K562 (cell line): Measurements from ENCODE around the gene SYNM. TPM values are rescaled to one million over a fixed set of nuclear protein-coding genes. Genes with fewer than 3 reads are reported as not detected.

Source experiments
- ATAC-seq: fragments of 200-7000 bp; cut with Tn5 transposase; 3 replicates; pipeline ENCODE4 v1.9.1; 2020; ENCODE audit warnings: moderate library complexity
- BruUV-seq: library from RNA; stranded (reverse); fragments of 400-500 nt; replicated peaks from 2 replicates; lab custom pipeline; 2021; lab: Mats Ljungman, UMichigan
- CTCF ChIA-PET: fragments of 300-600 bp; formaldehyde crosslinking; extraction: SDS; loops from one replicate; lab custom pipeline; 2021; ENCODE audit warnings: low intra/inter-chr PET ratio; lab: Yijun Ruan, JAX
- POLR2A ChIA-PET: fragments of 300-600, 350-650 bp; sonication (Branson Sonifier 250); formaldehyde crosslinking; extraction: SDS; loops from one replicate; lab custom pipeline; 2021; ENCODE audit warnings: antibody characterized with exemption, inconsistent platforms; lab: Yijun Ruan, JAX
- DNase-seq, 4 experiments: peaks; one replicate each; pipeline versions ENCODE4 v3.0.0 to v3.0.0-alpha.2; 2011 to 2018; ENCODE audit warnings: low spot score in 3 of 4, mixed read lengths in 3 of 4; ENCODE audit errors: extremely low read depth in 1 of 4
- FAIRE-seq: peaks from 2 replicates; lab custom pipeline; 2011; peaks lifted over from hg19 to GRCh38; lab: Jason Lieb, UNC
- H2AFZ ChIP-seq: 2 replicates; pipeline ENCODE4 v1.6.0; 2011; ENCODE audit warnings: low read depth, low read length, control low read depth, inconsistent platforms
- H3K27ac ChIP-seq: fragments of 200-600 bp; 3 replicates; pipeline ENCODE4 v1.8.0; 2011; ENCODE audit warnings: low read depth, mild to moderate bottlenecking, control low read depth, inconsistent platforms, low read length, moderate library complexity, mixed read lengths; ENCODE audit errors: extremely low read depth
- H3K27me3 ChIP-seq, 2 experiments: fragments of 300-600 bp in 1 of 2; 2 replicates in 1 of 2; 3 replicates in 1 of 2; pipeline versions ENCODE4 v1.6.0 to v1.8.0; 2011; ENCODE audit warnings: inconsistent platforms in 2 of 2, low read length in 2 of 2, mild to moderate bottlenecking in 1 of 2, mixed read lengths in 1 of 2, moderate library complexity in 1 of 2; ENCODE audit not compliant: control insufficient read depth in 2 of 2, insufficient read depth in 2 of 2
- H3K36me3 ChIP-seq: fragments of 300-600 bp; 3 replicates; pipeline ENCODE4 v1.8.0; 2011; ENCODE audit warnings: mild to moderate bottlenecking, low read length, inconsistent platforms; ENCODE audit not compliant: control insufficient read depth, insufficient read depth
- H3K4me1 ChIP-seq, 2 experiments: fragments of 200-600 bp in 1 of 2; replicated peaks in 1 of 2; 2 replicates in 1 of 2; 3 replicates in 1 of 2; pipeline versions ENCODE4 v1.5.1 to v1.8.0; 2011; ENCODE audit warnings: inconsistent platforms in 2 of 2, low read length in 2 of 2, mild to moderate bottlenecking in 1 of 2, mixed read lengths in 1 of 2, moderate library complexity in 1 of 2; ENCODE audit not compliant: control insufficient read depth in 2 of 2, insufficient read depth in 2 of 2
- H3K4me2 ChIP-seq: 2 replicates; pipeline ENCODE4 v1.6.1; 2011; ENCODE audit warnings: low read length, control low read depth, inconsistent platforms, mixed read lengths; ENCODE audit not compliant: insufficient read depth
- H3K4me3 ChIP-seq: fragments of 200-600 bp; sonication (generic), shearing (Covaris generic); 2 replicates; pipeline ENCODE4 v1.5.1; 2016; ENCODE audit warnings: control low read depth, inconsistent platforms
- H3K79me2 ChIP-seq: fragments of 200-600 bp; 3 replicates; pipeline ENCODE4 v1.8.0; 2011; ENCODE audit warnings: low read length, inconsistent platforms; ENCODE audit not compliant: control insufficient read depth, insufficient read depth
- H3K9ac ChIP-seq, 2 experiments: 2 replicates each; pipeline versions ENCODE4 v1.6.0 to v1.6.1; 2011; ENCODE audit warnings: low read depth in 2 of 2, low read length in 2 of 2, control low read depth in 1 of 2, inconsistent platforms in 1 of 2, mild to moderate bottlenecking in 1 of 2, mixed read lengths in 1 of 2; ENCODE audit not compliant: insufficient read depth in 1 of 2
- H3K9me1 ChIP-seq: one replicate; pipeline ENCODE4 v1.6.0; 2011; ENCODE audit warnings: inconsistent platforms, mild to moderate bottlenecking, low read length, moderate library complexity; ENCODE audit not compliant: control insufficient read depth, insufficient read depth
- H3K9me3 ChIP-seq: replicated peaks from 2 replicates; pipeline ENCODE4 v1.5.1; 2011; ENCODE audit warnings: low read depth, low read length, inconsistent platforms; ENCODE audit not compliant: control insufficient read depth, insufficient read depth
- H4K20me1 ChIP-seq: replicated peaks from 2 replicates; pipeline ENCODE4 v1.6.1; 2011; ENCODE audit warnings: low read length, inconsistent platforms, mixed read lengths; ENCODE audit not compliant: control insufficient read depth, insufficient read depth
- ZNF253 ChIP-seq: fragments of 250-450 bp; sonication (Bioruptor Pico); conservative IDR thresholded peaks from 2 replicates; pipeline ENCODE4 v1.6.1; 2021; ENCODE audit warnings: mild to moderate bottlenecking
- WGBS: fragments of 100-300 bp; shearing (Covaris generic); methylation state at CpG from one replicate; pipeline ENCODE4 v1.1.6; 2016; ENCODE audit warnings: low coverage, mixed read lengths; ENCODE audit not compliant: insufficient coverage; ENCODE audit errors: missing lambda C conversion rate; 5-methylcytosine and 5-hydroxymethylcytosine counted together
- in situ Hi-C: fragments of 300-500 bp; cut with MboI; formaldehyde crosslinking; loops from 4 replicates; pipeline ENCODE4 v1.15.0; 2018; ENCODE audit warnings: inconsistent platforms, mixed read lengths
- intact Hi-C: fragments of 100-400 bp; cut with micrococcal nuclease; formaldehyde crosslinking; loops from 2 replicates; pipeline ENCODE4 v1.14.2; 2022
- polyA plus RNA-seq, 8 experiments: library from polyadenylated mRNA; depleted of rRNA in 4 of 8; stranded (reverse) in 5 of 8; unstranded in 3 of 8; fragments of >200 nt; fragmentation: Nextera tagmentation in 2 of 8; fragmentation: Illumina TruSeq in 1 of 8; extraction: Ambion mirVana in 2 of 8; extraction: Trizol in 1 of 8; gene quantifications; 2 replicates each; pipeline versions ENCODE4 v1.2.1 to v1.2.3, GENCODE V29; 2011 to 2014; ENCODE audit warnings: inconsistent platforms in 1 of 8, missing spikeins in 1 of 8
- total RNA-seq, 7 experiments: library from RNA; depleted of rRNA in 6 of 7; stranded (reverse); fragments of >200 nt in 6 of 7; fragmentation: Illumina TruSeq in 2 of 7; extraction: Trizol in 2 of 7; gene quantifications; 2 replicates each; pipeline versions ENCODE4 v1.2.1 to v1.2.3, GENCODE V29; 2011 to 2021; ENCODE audit warnings: low replicate concordance in 1 of 7
- TF ChIP-seq, protein P1 (sequence below): fragments of 250-450 bp; sonication (Bioruptor Pico); IDR thresholded peaks from 2 replicates; pipeline ENCODE4 v1.8.0; 2022; ENCODE audit warnings: inconsistent platforms, mild to moderate bottlenecking, moderate library complexity, borderline replicate concordance
- TF ChIP-seq, protein P2 (sequence below), 2 experiments: fragments of 450-650 bp in 1 of 2; sonication (generic) in 1 of 2; formaldehyde crosslinking in 1 of 2; IDR thresholded peaks in 1 of 2; conservative IDR thresholded peaks in 1 of 2; 2 replicates each; pipeline versions ENCODE4 v1.6.1 to v1.8.1; 2016 to 2023; ENCODE audit warnings: mild to moderate bottlenecking in 2 of 2, moderate library complexity in 2 of 2, inconsistent platforms in 1 of 2, missing genetic modification reagents in 1 of 2

Gene SYNM
- total and polyA plus RNA-seq, 9 of the 15 experiments (the other 6 are each of a cell fraction or from before 2014, with no cell fraction given): 0.01 to 0.42 (median 0.13) TPM

DNA sequence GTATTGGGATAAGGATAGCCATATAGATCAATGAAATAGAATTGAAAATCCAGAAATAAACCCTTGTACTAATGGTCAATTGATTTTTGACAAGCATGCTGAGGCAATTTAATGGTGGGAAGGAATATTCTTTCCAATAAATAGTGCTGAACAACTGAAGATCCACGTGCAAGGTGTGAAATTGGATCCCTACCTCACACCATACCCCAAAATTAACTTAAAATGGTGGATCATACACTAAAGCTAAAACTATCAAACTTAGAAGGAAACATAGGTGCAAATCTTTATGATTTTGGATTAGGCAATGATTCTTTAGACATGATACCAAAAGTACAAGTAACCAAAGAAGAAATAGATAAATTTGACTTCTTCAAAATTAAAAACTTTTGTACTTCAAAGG is 22.1 kb upstream of the SYNM start:
- no peaks in the 10 kb centered on the region for H3K9me3 ChIP-seq
- FAIRE-seq (no peak), ATAC-seq (no peak), DNase-seq (no peak)
- no peaks in the 10 kb centered on the region for H3K36me3 ChIP-seq
- WGBS: 0% methylated on average over 1 of the region's 1 CpG
- H3K79me2 ChIP-seq: no peaks in the 10 kb centered on the region
- CTCF ChIA-PET: no interaction called here
- TF ChIP-seq, protein P1, sequence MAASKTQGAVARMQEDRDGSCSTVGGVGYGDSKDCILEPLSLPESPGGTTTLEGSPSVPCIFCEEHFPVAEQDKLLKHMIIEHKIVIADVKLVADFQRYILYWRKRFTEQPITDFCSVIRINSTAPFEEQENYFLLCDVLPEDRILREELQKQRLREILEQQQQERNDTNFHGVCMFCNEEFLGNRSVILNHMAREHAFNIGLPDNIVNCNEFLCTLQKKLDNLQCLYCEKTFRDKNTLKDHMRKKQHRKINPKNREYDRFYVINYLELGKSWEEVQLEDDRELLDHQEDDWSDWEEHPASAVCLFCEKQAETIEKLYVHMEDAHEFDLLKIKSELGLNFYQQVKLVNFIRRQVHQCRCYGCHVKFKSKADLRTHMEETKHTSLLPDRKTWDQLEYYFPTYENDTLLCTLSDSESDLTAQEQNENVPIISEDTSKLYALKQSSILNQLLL (CRISPR knock-in tag): no peak
- BruUV-seq: no TSS peak
- peaks cover 0 to 12% of the 10 kb centered on the region in 2 experiments; a peak in 2 of 5 replicates for H3K27me3 ChIP-seq
- H3K4me1 ChIP-seq: no peaks in the 10 kb centered on the region
- in situ Hi-C loops: no loop called here
- H3K4me2 ChIP-seq: no peak overlapping the region
- H3K27ac ChIP-seq: no peak overlapping the region
- no peak overlapping the region for H3K4me3 ChIP-seq
- H3K9ac ChIP-seq: no peak overlapping the region
- POLR2A ChIA-PET: no interaction called here
- no peaks in the 10 kb centered on the region for H4K20me1 ChIP-seq
- H2AFZ ChIP-seq: no peak overlapping the region
- no peaks in the 10 kb centered on the region for H3K9me1 ChIP-seq
- intact Hi-C loops: no loop called here

DNA sequence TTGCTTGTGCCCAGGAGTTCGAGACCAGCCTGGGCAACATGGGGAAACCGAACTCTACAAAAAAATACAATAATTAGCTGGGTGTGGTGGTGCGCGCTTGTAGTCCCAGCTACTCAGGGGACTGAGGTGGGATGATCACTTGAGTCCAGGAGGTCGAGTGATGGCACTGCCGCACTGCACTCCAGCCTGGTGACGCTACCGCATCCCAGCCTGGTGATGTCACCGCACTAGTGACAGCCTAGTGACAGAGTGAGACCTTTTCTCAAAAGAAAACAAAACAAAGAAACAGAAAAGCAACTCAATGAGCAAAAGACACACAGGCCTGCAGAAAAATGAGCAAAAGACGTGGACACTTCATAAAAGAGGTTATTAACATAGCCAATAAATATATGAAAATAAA is 19.9 kb upstream of the SYNM start:
- no peaks in the 10 kb centered on the region for H3K9me3 ChIP-seq
- no peaks in the 10 kb centered on the region for H4K20me1 ChIP-seq
- POLR2A ChIA-PET: no interaction called here
- TF ChIP-seq, protein P2, sequence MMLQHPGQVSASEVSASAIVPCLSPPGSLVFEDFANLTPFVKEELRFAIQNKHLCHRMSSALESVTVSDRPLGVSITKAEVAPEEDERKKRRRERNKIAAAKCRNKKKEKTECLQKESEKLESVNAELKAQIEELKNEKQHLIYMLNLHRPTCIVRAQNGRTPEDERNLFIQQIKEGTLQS (IDR thresholded peaks at IDR 0.05): 0 out of 2 replicates have a peak, but pooled peaks have one; percentile 17
- TF ChIP-seq, protein P2 (CRISPR knock-in tag; conservative IDR thresholded peaks at IDR 0.05): no peak
- TF ChIP-seq ZNF253 (CRISPR knock-in tag): no peak
- 0% methylated on average over 10 of the region's 10 CpGs for WGBS
- H3K79me2 ChIP-seq: no peaks in the 10 kb centered on the region
- H3K4me2 ChIP-seq: no peak overlapping the region
- H3K36me3 ChIP-seq: no peaks in the 10 kb centered on the region
- in situ Hi-C loops (no loop called here), intact Hi-C loops (no loop called here)
- DNase-seq: no peak
- no peaks in the 10 kb centered on the region for H3K4me1 ChIP-seq
- H3K4me3 ChIP-seq: no peak overlapping the region
- no peak overlapping the region for H3K27ac ChIP-seq
- peaks cover 0 to 18% of the 10 kb centered on the region in 2 experiments; a peak in 3 of 5 replicates for H3K27me3 ChIP-seq
- no peak for ATAC-seq
- no peak for FAIRE-seq
- CTCF ChIA-PET: no interaction called here
- no TSS peak for BruUV-seq
- no peak overlapping the region for H3K9ac ChIP-seq
- H2AFZ ChIP-seq: no peak overlapping the region
- H3K9me1 ChIP-seq: no peaks in the 10 kb centered on the region
